ENCODE results near the gene ANKRD35.
"Not testable (repeated sequence)": the region's sequence is repeated elsewhere in the genome, so short reads cannot be mapped to it uniquely, and the experiment has no call there.

ANKRD35 gene, protein sequence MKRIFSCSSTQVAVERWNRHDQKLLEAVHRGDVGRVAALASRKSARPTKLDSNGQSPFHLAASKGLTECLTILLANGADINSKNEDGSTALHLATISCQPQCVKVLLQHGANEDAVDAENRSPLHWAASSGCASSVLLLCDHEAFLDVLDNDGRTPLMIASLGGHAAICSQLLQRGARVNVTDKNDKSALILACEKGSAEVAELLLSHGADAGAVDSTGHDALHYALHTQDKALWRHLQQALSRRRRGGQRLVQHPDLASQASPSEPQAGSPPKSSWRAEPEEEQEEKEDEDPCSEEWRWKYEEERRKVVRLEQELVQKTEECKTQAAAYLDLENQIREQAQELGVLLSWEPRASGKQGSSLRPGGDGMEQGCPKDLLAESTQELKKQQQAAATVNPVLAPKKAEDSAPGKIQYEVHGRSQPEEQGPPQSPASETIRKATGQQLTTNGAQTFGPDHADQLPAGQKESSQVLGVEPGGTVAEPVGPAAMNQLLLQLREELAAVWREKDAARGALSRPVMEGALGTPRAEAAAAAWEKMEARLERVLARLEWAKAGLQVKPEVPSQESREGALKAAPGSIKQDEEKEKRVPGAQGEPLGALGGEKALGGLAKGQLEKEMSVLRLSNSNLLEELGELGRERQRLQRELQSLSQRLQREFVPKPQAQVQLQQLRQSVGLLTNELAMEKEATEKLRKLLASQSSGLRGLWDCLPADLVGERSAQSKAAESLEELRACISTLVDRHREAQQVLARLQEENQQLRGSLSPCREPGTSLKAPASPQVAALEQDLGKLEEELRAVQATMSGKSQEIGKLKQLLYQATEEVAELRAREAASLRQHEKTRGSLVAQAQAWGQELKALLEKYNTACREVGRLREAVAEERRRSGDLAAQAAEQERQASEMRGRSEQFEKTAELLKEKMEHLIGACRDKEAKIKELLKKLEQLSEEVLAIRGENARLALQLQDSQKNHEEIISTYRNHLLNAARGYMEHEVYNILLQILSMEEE

GRCh38 chr1:145885738-145886287, at the start of gene ANKRD35:
ANKRD35 (minus strand) TSS chr1:145885866; CDS start chr1:145885758, 108 bp downstream.
- DNase-seq: peak; percentile 84 to 87

DNA sequence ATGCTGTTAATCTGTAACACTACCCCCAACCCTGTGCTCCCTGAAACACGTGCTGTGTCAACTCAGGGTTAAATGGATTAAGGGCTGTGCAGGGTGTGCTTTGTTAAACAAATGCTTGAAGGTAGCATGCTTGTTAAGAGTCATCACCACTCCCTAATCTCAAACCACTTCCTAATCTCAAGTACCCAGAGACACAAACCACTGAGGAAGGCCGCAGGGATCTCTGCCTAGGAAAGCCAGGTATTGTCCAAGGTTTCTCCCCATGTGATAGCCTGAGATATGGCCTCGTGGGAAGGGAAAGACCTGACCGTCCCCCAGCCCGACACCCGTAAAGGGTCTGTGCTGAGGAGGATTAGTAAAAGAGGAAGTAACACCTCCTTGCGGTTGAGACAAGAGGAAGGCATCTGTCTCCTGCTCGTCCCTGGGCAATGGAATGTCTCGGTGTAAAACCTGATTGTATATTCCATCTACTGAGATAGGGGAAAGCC, 46.9 kb upstream of the ANKRD35 start:
- DNase-seq: peak in 1 of 2 donors; percentile 53

- no peak for DNase-seq
These were observed 42.4 kb upstream of the ANKRD35 start for GRCh38 chr1:145927916-145928643.

- peak; percentile 97 to 98 for DNase-seq
These were observed 41.6 kb upstream of the ANKRD35 start, which contains the start of gene RBM8A for GRCh38 chr1:145927063-145927886. RBM8A (minus strand) TSS chr1:145927484; CDS start chr1:145927426, 58 bp downstream.

- no peak for DNase-seq
These were observed 41.0 kb upstream of the ANKRD35 start for GRCh38 chr1:145926686-145927062.

DNA sequence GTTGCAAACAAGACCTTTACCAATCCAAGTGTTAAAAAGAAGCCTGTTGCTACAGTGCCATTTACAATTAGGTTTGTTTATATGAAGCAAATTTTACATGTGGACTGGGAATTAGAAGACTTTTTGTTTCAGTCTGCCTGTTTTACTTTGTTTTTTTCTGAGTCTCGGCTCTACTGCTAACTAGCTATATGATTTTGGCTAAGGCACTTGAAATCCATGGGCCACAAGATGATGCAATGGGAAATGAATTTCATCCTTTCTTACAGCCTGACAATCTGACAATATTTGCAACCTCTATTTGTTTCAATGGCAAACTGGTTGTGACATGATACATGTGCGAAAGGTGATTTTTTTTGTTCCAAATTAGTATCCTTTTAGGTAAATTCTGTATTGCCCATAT, 36.6 kb upstream of the ANKRD35 start:
- DNase-seq: no peak

GRCh38 chr1:145920297-145920696, 34.6 kb upstream of the ANKRD35 start:
- not testable (repeated sequence) for DNase-seq

GRCh38 chr1:145918992-145919939, 33.6 kb upstream of the ANKRD35 start:
- DNase-seq: peak in 1 of 2 donors; percentile 20

GRCh38 chr1:145918144-145918991, 32.7 kb upstream of the ANKRD35 start, which contains the start of gene PEX11B:
PEX11B (minus strand) TSS chr1:145918717; CDS start chr1:145918688, 29 bp downstream.
- peak; percentile 93 to 95 for DNase-seq

DNA sequence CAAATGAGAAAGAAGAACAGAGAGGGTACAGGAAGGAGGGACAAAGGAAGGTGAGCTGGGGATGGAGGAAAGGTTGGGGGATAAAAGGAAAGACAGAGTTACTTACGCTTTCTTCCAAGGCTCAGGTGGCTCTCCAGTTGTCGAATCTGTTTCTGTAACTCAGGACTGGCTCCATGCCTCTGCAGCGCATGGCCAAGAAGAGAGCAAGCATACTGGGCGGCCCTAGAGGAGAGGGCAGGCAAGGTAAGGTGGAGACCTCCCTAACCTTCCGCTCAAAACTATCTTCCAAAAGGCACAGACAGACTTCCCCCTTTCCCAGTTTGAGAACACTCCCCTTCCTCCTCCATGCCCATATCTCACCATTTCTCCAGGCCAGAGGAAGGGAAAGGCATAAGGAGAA, 31.9 kb upstream of the ANKRD35 start:
- no peak for DNase-seq

- no peak for DNase-seq
These were observed 31.1 kb upstream of the ANKRD35 start for GRCh38 chr1:145916745-145917144.

DNA sequence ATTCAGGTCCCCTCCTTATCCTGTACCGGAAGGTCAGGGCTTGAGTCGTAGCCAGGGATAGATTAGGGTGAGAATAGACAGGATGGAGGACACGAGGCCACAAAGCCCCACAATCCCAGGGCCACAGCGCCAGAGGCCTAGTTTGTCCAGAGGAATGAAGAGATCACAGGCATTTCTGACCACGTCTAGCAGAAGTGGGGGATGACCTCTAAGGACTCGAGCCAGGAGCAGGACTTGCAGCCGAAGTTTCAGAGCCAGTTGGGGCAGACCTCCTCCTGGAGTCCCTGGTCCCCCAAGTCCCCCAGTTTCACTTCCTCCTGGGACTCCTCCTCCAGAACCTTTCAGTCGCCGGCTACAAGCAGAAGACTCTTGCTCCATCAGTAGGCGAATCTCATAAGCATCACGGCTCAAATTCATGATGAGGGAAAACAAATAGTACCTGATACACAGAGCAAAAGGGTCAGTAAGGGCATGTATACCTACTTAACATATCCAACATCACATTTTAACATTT, 26.5 kb upstream of the ANKRD35 start:
- no peak for DNase-seq

- DNase-seq: no peak
These were observed 23.0 kb upstream of the ANKRD35 start for GRCh38 chr1:145908653-145909052.

- DNase-seq: no peak
These were observed 21.5 kb upstream of the ANKRD35 start for GRCh38 chr1:145906954-145907753.

- DNase-seq: no peak
These were observed 15.8 kb upstream of the ANKRD35 start for GRCh38 chr1:145901312-145902021.

- DNase-seq: no peak
These were observed 13.1 kb upstream of the ANKRD35 start for GRCh38 chr1:145898756-145899155.

GRCh38 chr1:145897969-145898368, 12.3 kb upstream of the ANKRD35 start:
- DNase-seq: no peak
